HG02610 (cell line): ENCODE measurements around the gene PPIC.
A peak's percentile ranks its signal among the peaks of the same experiment; 100 is the strongest.

ENCODE experiments used
- ATAC-seq: cut with Tn5 transposase; IDR thresholded peaks from one replicate; pipeline ENCODE4 v1.9.1; 2021; ENCODE audit warnings: mild to moderate bottlenecking, moderate library complexity; ENCODE audit not compliant: unreplicated experiment

The PPIC gene

GRCh38 chr5:123036391-123037103 is at the start of gene PPIC:
PPIC (minus strand) TSS chr5:123036725; CDS start chr5:123036625, 100 bp downstream.
- peak; percentile 58 for ATAC-seq

GRCh38 chr5:123085638-123086286 is 49.2 kb upstream of the PPIC start:
- no peak for ATAC-seq

- ATAC-seq, result no peak
Observed at GRCh38 chr5:123084730-123085605, 48.4 kb upstream of the PPIC start.

- no peak for ATAC-seq
Observed at GRCh38 chr5:123083298-123083697, 46.8 kb upstream of the PPIC start.

GRCh38 chr5:123080215-123080614 is 43.7 kb upstream of the PPIC start:
- ATAC-seq, result no peak

- ATAC-seq, result no peak
Observed at GRCh38 chr5:123075521-123076163, 39.1 kb upstream of the PPIC start.

GRCh38 chr5:123068368-123068938 is 31.9 kb upstream of the PPIC start:
- ATAC-seq, result no peak

GRCh38 chr5:123066016-123066415 is 29.5 kb upstream of the PPIC start:
- no peak for ATAC-seq

- ATAC-seq, result no peak
Observed at GRCh38 chr5:123059455-123059854, 22.9 kb upstream of the PPIC start.

- no peak for ATAC-seq
Observed at GRCh38 chr5:123051206-123051605, 14.7 kb upstream of the PPIC start.

GRCh38 chr5:123047706-123048105 is 11.2 kb upstream of the PPIC start:
- no peak for ATAC-seq

GRCh38 chr5:123046222-123046621 is 9.7 kb upstream of the PPIC start:
- no peak for ATAC-seq

GRCh38 chr5:123044926-123045617 is 8.5 kb upstream of the PPIC start:
- ATAC-seq, result no peak

- ATAC-seq, result no peak
Observed at GRCh38 chr5:123039673-123040072, 3.1 kb upstream of the PPIC start.

GRCh38 chr5:123037104-123037418 is 536 bp upstream of the PPIC start:
- peak; percentile 4 for ATAC-seq

GRCh38 chr5:123035918-123036390 is 571 bp downstream of the PPIC start:
- ATAC-seq, result no peak

- ATAC-seq, result no peak
Observed at GRCh38 chr5:123035360-123035917, 1.1 kb downstream of the PPIC start.

- ATAC-seq, result no peak
Observed at GRCh38 chr5:123033157-123033671, 3.3 kb downstream of the PPIC start.

- ATAC-seq, result no peak
Observed at GRCh38 chr5:123028222-123028621, 8.3 kb downstream of the PPIC start.

- no peak for ATAC-seq
Observed at GRCh38 chr5:123014689-123015088, 21.8 kb downstream of the PPIC start.
